Heart right ventricle (tissue), 16 donors: ENCODE measurements around the gene PASK. TPM values are rescaled to one million over a fixed set of nuclear protein-coding genes. Genes with fewer than 3 reads are reported as not detected.

Source experiments
- ATAC-seq, 8 donors: fragments of 200-7000 bp; cut with Tn5 transposase; one replicate each; pipeline ENCODE4 v1.9.1; 2020; ENCODE audit warnings: mild to moderate bottlenecking in 8 of 8, moderate library complexity in 8 of 8, moderate number of reproducible peaks in 1 of 8
- DNase-seq, 2 donors: peaks; one replicate each; pipeline ENCODE4 v3.0.0-alpha.2; 2020
- H3K27ac ChIP-seq, 10 donors: fragments of 200-600 bp; sonication (generic) in 2 of 10; one replicate each; pipeline versions ENCODE4 v1.5.0 to v1.8.0; 2020 to 2022; ENCODE audit warnings: mild to moderate bottlenecking in 3 of 10
- H3K27me3 ChIP-seq, 7 donors: fragments of 200-600 bp; one replicate each; pipeline ENCODE4 v1.8.0; 2021 to 2022; ENCODE audit warnings: mild to moderate bottlenecking in 2 of 7
- H3K36me3 ChIP-seq, 9 donors: fragments of 200-600 bp; sonication (generic) in 1 of 9; one replicate each; pipeline versions ENCODE4 v1.5.0 to v1.8.0; 2020 to 2022; ENCODE audit warnings: mild to moderate bottlenecking in 2 of 9
- H3K4me1 ChIP-seq, 9 donors: fragments of 200-600 bp; sonication (generic) in 1 of 9; one replicate each; pipeline versions ENCODE4 v1.5.0 to v1.8.0; 2020 to 2022; ENCODE audit warnings: mild to moderate bottlenecking in 4 of 9
- H3K4me3 ChIP-seq, 10 donors: fragments of 200-600 bp; sonication (generic) in 2 of 10; one replicate each; pipeline versions ENCODE4 v1.5.0 to v1.8.0; 2020 to 2022; ENCODE audit warnings: mild to moderate bottlenecking in 7 of 10, moderate library complexity in 2 of 10
- H3K9me3 ChIP-seq, 11 donors: fragments of 200-600 bp in 10 of 11; sonication (generic) in 2 of 11; one replicate each; pipeline versions ENCODE4 v1.5.0 to v1.8.0; 2013 to 2022; ENCODE audit warnings: mild to moderate bottlenecking in 2 of 11, control low read depth in 1 of 11, moderate library complexity in 1 of 11
- WGBS, 2 donors: extraction: QIAGEN DNeasy Blood & Tissue Kit; methylation state at CpG; one replicate each; pipeline ENCODE4 v1.1.7; 2013; ENCODE audit warnings: inconsistent platforms in 1 of 2; 5-methylcytosine and 5-hydroxymethylcytosine counted together
- intact Hi-C, 10 donors: fragments of 100-400 bp; cut with DNase I; formaldehyde crosslinking; loops; one replicate each; pipeline versions ENCODE4 v1.11.1 to v1.14.2; 2022
- polyA plus RNA-seq, 2 donors: library from polyadenylated mRNA; stranded (reverse); fragments of 200-250 nt; gene quantifications; one replicate each; pipeline ENCODE4 v1.2.3, GENCODE V29; 2013
- total RNA-seq, 10 donors: library from RNA; stranded (reverse); fragmentation: NEBNext Ultra II Directional in 3 of 10; extraction: Animal tissue kit (Norgen Biotek cat#: 25700) in 3 of 10; gene quantifications; one replicate each; pipeline versions ENCODE4 v1.2.1 to v1.2.4, GENCODE V29; 2021 to 2023
- TF ChIP-seq, protein P1 (sequence below), 9 donors: fragments of 200-600 bp; sonication (generic) in 2 of 9; IDR thresholded peaks; one replicate each; pipeline versions ENCODE4 v1.5.0 to v1.8.0; 2021 to 2022; ENCODE audit warnings: antibody characterized with exemption in 9 of 9, mild to moderate bottlenecking in 5 of 9, moderate library complexity in 1 of 9
- donor health status: Arrhythmogenic right ventricular cardiomyopathy.
- donor health status: ischemic (EF 13 %, LVEDD 7.1; RV severe dilation, severe dysfunction).
- donor health status: healthy with polysubstance abuse.
- donor health status: DM: no; HTN: yes; CAD: no.
- donor health status: DM: no; HTN: no; CAD: no.
- donor health status: ischemic (EF 25% LVEDD 6.9; RV normal size, moderate dysfunction).
- donor health status: ischemic (EF 25% LVEDD 5.7; RV mildly dilated, moderate dysfunction).
- donor health status: healthy.
- donor health status: DM: yes; HTN: yes; CAD: no.
- donor health status: Ischemic cardiomyopathy.
- donor health status: ischemic (EF 35%, LVEDD 5.7; RV mildly dilated, moderate dysfunction).
- donor health status: nonischemic (EF 11% LVEDD 7.7; RV severe dilation, severe dysfunction).
- donor health status: DM: yes; HTN: yes; CAD: no.
- donor health status: PGD.
- donor health status: ischemic (EF 29% LVEDD 5.4; RV normal size, mild dysfunction).
- donor health status: nonischemic (EF 23%, LVEDD 6.1; RV moderate dilation, normal function).

PASK gene
- total and polyA plus RNA-seq, 12 donors = 0.93 to 4.5 (median 1.5) TPM

DNA sequence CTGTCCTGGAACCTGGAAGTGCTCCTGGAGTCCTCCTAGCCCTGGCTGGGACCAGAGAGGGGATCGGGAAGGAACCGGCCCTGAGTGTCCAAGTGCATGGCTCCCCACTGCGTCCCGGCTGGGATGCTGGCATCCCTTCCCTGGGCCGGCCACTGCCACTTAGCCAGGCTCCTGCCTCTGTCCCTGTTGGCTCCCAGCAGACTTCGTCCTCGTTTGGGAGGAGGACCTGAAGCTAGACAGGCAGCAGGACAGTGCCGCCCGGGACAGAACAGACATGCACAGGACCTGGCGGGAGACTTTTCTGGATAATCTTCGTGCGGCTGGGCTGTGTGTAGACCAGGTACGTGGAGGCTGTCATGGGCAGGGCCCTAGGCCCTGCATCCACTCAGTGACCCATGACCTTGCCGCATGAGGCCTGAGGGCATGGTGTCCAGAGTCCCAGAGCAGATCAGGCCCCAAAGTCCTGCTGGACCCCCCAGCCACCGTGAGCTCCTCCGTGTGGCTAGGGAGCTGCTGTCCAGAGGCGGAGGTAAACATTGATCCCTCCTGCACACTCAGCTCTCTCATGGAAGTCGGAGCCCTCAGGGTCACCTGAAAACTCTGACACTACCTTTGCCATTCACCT, 46.3 kb upstream of the PASK start:
- H3K36me3 ChIP-seq = no peaks in the 10 kb centered on the region
- DNase-seq (no peak), ATAC-seq (peak in 1 of 8 donors; percentile 22)
- H3K4me3 ChIP-seq = no peak overlapping the region
- intact Hi-C loops = no loop called here
- TF ChIP-seq, protein P1, sequence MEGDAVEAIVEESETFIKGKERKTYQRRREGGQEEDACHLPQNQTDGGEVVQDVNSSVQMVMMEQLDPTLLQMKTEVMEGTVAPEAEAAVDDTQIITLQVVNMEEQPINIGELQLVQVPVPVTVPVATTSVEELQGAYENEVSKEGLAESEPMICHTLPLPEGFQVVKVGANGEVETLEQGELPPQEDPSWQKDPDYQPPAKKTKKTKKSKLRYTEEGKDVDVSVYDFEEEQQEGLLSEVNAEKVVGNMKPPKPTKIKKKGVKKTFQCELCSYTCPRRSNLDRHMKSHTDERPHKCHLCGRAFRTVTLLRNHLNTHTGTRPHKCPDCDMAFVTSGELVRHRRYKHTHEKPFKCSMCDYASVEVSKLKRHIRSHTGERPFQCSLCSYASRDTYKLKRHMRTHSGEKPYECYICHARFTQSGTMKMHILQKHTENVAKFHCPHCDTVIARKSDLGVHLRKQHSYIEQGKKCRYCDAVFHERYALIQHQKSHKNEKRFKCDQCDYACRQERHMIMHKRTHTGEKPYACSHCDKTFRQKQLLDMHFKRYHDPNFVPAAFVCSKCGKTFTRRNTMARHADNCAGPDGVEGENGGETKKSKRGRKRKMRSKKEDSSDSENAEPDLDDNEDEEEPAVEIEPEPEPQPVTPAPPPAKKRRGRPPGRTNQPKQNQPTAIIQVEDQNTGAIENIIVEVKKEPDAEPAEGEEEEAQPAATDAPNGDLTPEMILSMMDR (IDR thresholded peaks at IDR 0.05) = no peak
- no peaks in the 10 kb centered on the region for H3K9me3 ChIP-seq
- no peak overlapping the region for H3K27ac ChIP-seq
- WGBS, 2 donors = 87 to 88% methylated on average over 18 of the region's 18 CpGs
- H3K4me1 ChIP-seq = no peaks in the 10 kb centered on the region
- no peaks in the 10 kb centered on the region for H3K27me3 ChIP-seq

DNA sequence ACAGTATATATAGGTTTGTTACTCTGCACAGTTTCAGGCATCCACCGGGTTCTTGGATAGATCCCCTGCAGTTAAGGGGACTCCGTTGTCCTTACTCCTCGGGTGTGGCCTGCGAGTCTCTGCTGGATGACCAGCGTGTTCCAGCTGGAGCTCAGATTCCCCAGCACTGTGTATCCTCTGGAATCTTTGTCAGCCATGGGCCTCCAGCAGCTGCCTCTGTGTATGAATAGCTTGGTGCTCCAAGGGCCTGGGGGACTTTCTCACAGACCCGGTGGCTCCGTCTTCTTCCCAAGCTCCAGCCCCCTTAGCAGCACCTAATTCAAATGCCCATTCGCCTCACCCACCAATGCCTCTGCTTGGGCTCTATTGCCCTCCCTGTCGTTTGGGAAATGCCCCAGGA, 45.5 kb upstream of the PASK start:
- ATAC-seq = no peak
- Histone ChIP-seq H3K27me3 (no peaks in the 10 kb centered on the region), H3K4me1 (no peaks in the 10 kb centered on the region), H3K36me3 (no peaks in the 10 kb centered on the region), H3K27ac (no peak overlapping the region), H3K4me3 (no peak overlapping the region), H3K9me3 (no peaks in the 10 kb centered on the region)
- 68 to 70% methylated on average over 9 of the region's 9 CpGs for WGBS, 2 donors
- TF ChIP-seq, protein P1 (IDR thresholded peaks at IDR 0.05) = no peak
- intact Hi-C loops = no loop called here
- no peak for DNase-seq

DNA sequence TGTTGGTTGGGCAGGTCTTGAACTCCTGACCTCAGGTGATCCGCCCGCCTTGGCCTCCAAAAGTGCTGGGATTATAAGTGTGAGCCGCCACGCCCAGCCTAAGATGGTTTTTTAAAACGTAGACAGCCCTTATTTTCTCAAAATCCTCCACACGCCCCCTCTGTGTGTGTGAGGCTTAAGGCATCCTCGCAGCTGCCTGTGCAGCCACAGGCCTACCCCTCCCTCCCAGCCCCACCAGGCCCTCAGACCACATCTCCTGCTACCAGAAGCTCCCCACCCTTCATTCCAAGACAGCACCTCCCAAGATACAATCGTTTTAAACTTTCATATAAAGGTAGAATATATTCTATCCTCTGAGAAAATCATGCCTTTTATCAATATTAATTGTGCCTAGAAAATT, 44.0 kb upstream of the PASK start:
- TF ChIP-seq, protein P1 (IDR thresholded peaks at IDR 0.05) = no peak
- Histone ChIP-seq H3K27me3 (peaks cover 0 to 4% (median 0%) of the 10 kb centered on the region in 7 donors), H3K27ac (no peak overlapping the region), H3K4me1 (no peaks in the 10 kb centered on the region), H3K4me3 (no peak overlapping the region), H3K9me3 (no peaks in the 10 kb centered on the region), H3K36me3 (no peaks in the 10 kb centered on the region)
- DNase-seq (no peak), ATAC-seq (no peak)
- intact Hi-C loops = no loop called here
- WGBS, 2 donors = 86 to 91% methylated on average over 8 of the region's 8 CpGs

DNA sequence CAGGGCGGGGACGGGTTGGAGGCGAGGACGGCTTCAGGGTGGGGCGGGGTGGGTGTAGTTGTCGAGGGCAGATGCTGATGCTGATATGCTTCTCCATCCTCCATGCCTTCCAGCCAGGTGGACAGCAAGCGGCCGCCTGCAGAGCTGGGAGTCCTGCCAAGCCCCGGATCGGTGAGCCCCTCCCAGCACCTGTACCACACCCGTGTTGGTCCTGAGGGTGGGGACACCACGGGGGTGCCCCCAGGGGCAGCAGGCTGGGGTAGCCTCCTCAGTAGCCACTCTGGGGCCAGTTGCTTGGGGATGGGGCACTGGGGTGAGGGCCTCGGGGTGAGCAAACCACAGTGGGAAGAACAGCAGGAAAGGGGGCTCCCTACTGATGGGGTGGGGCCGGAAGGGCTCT, 41.8 kb upstream of the PASK start:
- ATAC-seq (peak in 1 of 8 donors; percentile 5), DNase-seq (no peak)
- no peaks in the 10 kb centered on the region for H3K36me3 ChIP-seq
- H3K27me3 ChIP-seq = peaks cover 0 to 9% (median 0%) of the 10 kb centered on the region in 7 donors
- TF ChIP-seq, protein P1 (IDR thresholded peaks at IDR 0.05) = no peak
- H3K27ac ChIP-seq = no peak overlapping the region
- no peaks in the 10 kb centered on the region for H3K4me1 ChIP-seq
- H3K9me3 ChIP-seq = no peaks in the 10 kb centered on the region
- WGBS, 2 donors = 75 to 84% methylated on average over 14 of the region's 14 CpGs
- no peak overlapping the region for H3K4me3 ChIP-seq
- intact Hi-C loops = no loop called here
